Central memory CD8-positive, alpha-beta T cell (primary cell): ENCODE measurements around the gene TULP3.

Source experiments
- ATAC-seq: fragments of 150-1000 bp; cut with Tn5 transposase; replicated peaks from 2 replicates; pipeline ENCODE4 v1.10.0; 2022; ENCODE audit warnings: mild to moderate bottlenecking, moderate FRiP score, moderate number of reproducible peaks; ENCODE audit not compliant: poor library complexity, severe bottlenecking; ENCODE audit errors: extremely low read depth
- DNase-seq, 2 donors: peaks; one replicate each; pipeline ENCODE4 v3.0.0; 2021; ENCODE audit warnings: low spot score in 2 of 2
- H3K27ac Mint-ChIP-seq: one replicate; pipeline ENCODE4 v1.8.0; 2022; ENCODE audit warnings: low read depth, mild to moderate bottlenecking, moderate library complexity, mixed read lengths
- H3K27me3 Mint-ChIP-seq: one replicate; pipeline ENCODE4 v1.8.0; 2022; ENCODE audit warnings: mixed read lengths
- H3K36me3 Mint-ChIP-seq: one replicate; pipeline ENCODE4 v1.8.0; 2022; ENCODE audit warnings: mild to moderate bottlenecking, moderate library complexity, mixed read lengths; ENCODE audit not compliant: insufficient read depth
- H3K4me1 Mint-ChIP-seq: one replicate; pipeline ENCODE4 v1.8.0; 2022; ENCODE audit warnings: mixed read lengths
- H3K4me3 Mint-ChIP-seq: one replicate; pipeline ENCODE4 v1.8.0; 2022; ENCODE audit warnings: mild to moderate bottlenecking, moderate library complexity, mixed read lengths
- H3K9me3 Mint-ChIP-seq: one replicate; pipeline ENCODE4 v1.8.0; 2022; ENCODE audit warnings: mixed read lengths

Gene TULP3

GRCh38 chr12:2890388-2891239 lies at the start of gene TULP3:
TULP3 (plus strand) TSS chr12:2890891; CDS start chr12:2890948, 57 bp downstream.
- ATAC-seq (peak; percentile 98), DNase-seq (peak; percentile 97 to 98)
- Mint-ChIP-seq H3K27ac (peak within 1 kb of the TSS; percentile 93), H3K4me1 (peaks cover 31% of the 10 kb centered on the region), H3K36me3 (peaks cover 32% of the 10 kb centered on the region), H3K9me3 (no peaks in the 10 kb centered on the region), H3K27me3 (no peaks in the 10 kb centered on the region), H3K4me3 (peak within 1 kb of the TSS; percentile 86)

- peaks cover 5% of the 10 kb centered on the region for H3K4me1 Mint-ChIP-seq
- no peak for ATAC-seq
- no peaks in the 10 kb centered on the region for H3K27me3 Mint-ChIP-seq
- H3K9me3 Mint-ChIP-seq: no peaks in the 10 kb centered on the region
- DNase-seq: no peak
- no peak overlapping the region for H3K27ac Mint-ChIP-seq
- H3K36me3 Mint-ChIP-seq: peaks cover 29% of the 10 kb centered on the region
- no peak overlapping the region for H3K4me3 Mint-ChIP-seq
Observed at GRCh38 chr12:2841056-2841650, 49.5 kb upstream of the TULP3 start.

GRCh38 chr12:2842948-2843347 lies 47.7 kb upstream of the TULP3 start:
- peaks cover 5% of the 10 kb centered on the region for H3K4me1 Mint-ChIP-seq
- H3K27me3 Mint-ChIP-seq: no peaks in the 10 kb centered on the region
- no peak overlapping the region for H3K27ac Mint-ChIP-seq
- no peak overlapping the region for H3K4me3 Mint-ChIP-seq
- peaks cover 19% of the 10 kb centered on the region for H3K36me3 Mint-ChIP-seq
- no peaks in the 10 kb centered on the region for H3K9me3 Mint-ChIP-seq
- no peak for DNase-seq
- ATAC-seq: no peak

- no peak for ATAC-seq
- Mint-ChIP-seq H3K4me1 (peaks cover 5% of the 10 kb centered on the region), H3K9me3 (no peaks in the 10 kb centered on the region), H3K27ac (no peak overlapping the region), H3K36me3 (peaks cover 14% of the 10 kb centered on the region), H3K27me3 (no peaks in the 10 kb centered on the region), H3K4me3 (no peak overlapping the region)
- DNase-seq: no peak
Observed at GRCh38 chr12:2844786-2845185, 45.9 kb upstream of the TULP3 start.

GRCh38 chr12:2845280-2845679 lies 45.4 kb upstream of the TULP3 start:
- H3K4me1 Mint-ChIP-seq: peaks cover 5% of the 10 kb centered on the region
- no peak overlapping the region for H3K27ac Mint-ChIP-seq
- DNase-seq: no peak
- H3K36me3 Mint-ChIP-seq: peaks cover 12% of the 10 kb centered on the region
- H3K4me3 Mint-ChIP-seq: no peak overlapping the region
- H3K27me3 Mint-ChIP-seq: no peaks in the 10 kb centered on the region
- no peaks in the 10 kb centered on the region for H3K9me3 Mint-ChIP-seq
- ATAC-seq: no peak

- Mint-ChIP-seq H3K4me3 (no peak overlapping the region), H3K4me1 (no peaks in the 10 kb centered on the region), H3K9me3 (no peaks in the 10 kb centered on the region), H3K36me3 (peaks cover 10% of the 10 kb centered on the region), H3K27me3 (no peaks in the 10 kb centered on the region), H3K27ac (no peak overlapping the region)
- DNase-seq: no peak
- no peak for ATAC-seq
Observed at GRCh38 chr12:2851931-2852330, 38.8 kb upstream of the TULP3 start.

GRCh38 chr12:2853626-2854025 lies 37.1 kb upstream of the TULP3 start:
- peak in 1 of 2 donors; percentile 27 for DNase-seq
- no peaks in the 10 kb centered on the region for H3K4me1 Mint-ChIP-seq
- H3K4me3 Mint-ChIP-seq: no peak overlapping the region

DNA sequence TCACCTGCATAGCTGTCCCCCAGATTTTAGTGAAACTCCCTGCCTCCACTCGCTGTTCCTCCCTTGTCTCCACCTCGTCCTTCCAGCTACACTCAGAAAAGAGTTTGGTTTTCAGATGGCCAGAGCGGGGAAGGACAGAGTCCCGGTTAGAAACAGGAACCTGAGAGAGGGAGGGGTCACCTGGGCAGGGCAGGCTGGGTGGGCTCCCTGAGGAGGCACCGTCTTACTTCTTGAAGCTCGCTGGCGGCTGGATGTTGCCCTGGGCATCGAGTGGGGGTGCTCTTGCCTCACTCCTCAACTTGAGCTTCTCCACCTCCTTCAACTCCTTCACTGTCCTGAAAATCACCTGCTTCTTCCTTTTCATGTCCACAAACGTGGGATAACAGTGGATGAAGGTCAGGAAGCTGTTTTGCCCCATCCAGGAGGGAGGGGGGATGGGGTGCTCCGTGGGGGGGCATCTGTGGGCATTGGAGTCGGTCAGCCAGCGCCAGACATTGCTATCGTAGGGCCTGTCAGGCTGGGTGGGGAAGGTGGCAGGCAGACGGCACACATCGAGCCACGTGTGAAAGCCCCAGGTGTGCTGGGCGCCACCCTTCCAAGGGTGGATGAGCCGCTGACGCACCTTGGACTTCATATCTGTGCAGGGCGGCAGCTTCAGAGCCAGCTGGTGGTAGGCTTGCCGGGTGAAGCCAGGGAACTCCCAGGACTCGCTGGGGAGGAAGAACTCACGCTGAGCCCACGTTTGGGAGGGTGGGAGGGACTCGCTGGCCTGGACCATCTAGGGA lies 35.8 kb upstream of the TULP3 start:
- H3K27me3 Mint-ChIP-seq: no peaks in the 10 kb centered on the region
- DNase-seq (no peak), ATAC-seq (no peak)
- no peaks in the 10 kb centered on the region for H3K4me1 Mint-ChIP-seq
- H3K36me3 Mint-ChIP-seq: peaks cover 8% of the 10 kb centered on the region
- H3K4me3 Mint-ChIP-seq: no peak overlapping the region
- H3K9me3 Mint-ChIP-seq: no peaks in the 10 kb centered on the region
- H3K27ac Mint-ChIP-seq: no peak overlapping the region

More at GRCh38 chr12:2853626-2854025, 37.1 kb upstream of the TULP3 start:
- ATAC-seq: no peak
- H3K36me3 Mint-ChIP-seq: peaks cover 8% of the 10 kb centered on the region
- H3K27me3 Mint-ChIP-seq: no peaks in the 10 kb centered on the region
- no peaks in the 10 kb centered on the region for H3K9me3 Mint-ChIP-seq
- H3K27ac Mint-ChIP-seq: no peak overlapping the region

DNA sequence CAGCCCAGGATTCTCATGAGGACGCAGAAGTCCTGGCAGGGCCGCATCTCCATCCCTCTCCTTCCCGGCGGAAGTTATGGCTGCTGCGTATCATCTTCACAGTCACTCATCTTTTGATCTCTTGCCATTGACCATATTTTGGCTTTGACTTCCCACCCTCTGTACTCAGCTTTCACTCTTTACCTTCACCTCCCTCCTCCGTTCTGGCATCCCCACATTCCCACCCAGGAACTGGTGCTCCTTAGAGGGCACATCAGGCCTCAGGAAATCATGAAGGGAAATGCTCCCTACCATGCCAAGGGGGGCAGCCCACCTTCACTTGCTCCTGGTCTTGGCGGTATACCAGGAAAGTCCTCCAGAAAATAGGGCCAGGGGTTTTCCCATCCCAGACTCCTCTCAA lies 35.1 kb upstream of the TULP3 start:
- Mint-ChIP-seq H3K4me3 (no peak overlapping the region), H3K27me3 (no peaks in the 10 kb centered on the region), H3K9me3 (no peaks in the 10 kb centered on the region), H3K27ac (no peak overlapping the region), H3K4me1 (no peaks in the 10 kb centered on the region), H3K36me3 (peaks cover 8% of the 10 kb centered on the region)
- no peak for DNase-seq
- ATAC-seq: no peak

- H3K27ac Mint-ChIP-seq: no peak overlapping the region
- peaks cover 8% of the 10 kb centered on the region for H3K36me3 Mint-ChIP-seq
- no peak for ATAC-seq
- H3K4me1 Mint-ChIP-seq: no peaks in the 10 kb centered on the region
- H3K27me3 Mint-ChIP-seq: no peaks in the 10 kb centered on the region
- no peak overlapping the region for H3K4me3 Mint-ChIP-seq
- DNase-seq: no peak
- no peaks in the 10 kb centered on the region for H3K9me3 Mint-ChIP-seq
Observed at GRCh38 chr12:2856051-2856450, 34.6 kb upstream of the TULP3 start.

GRCh38 chr12:2857021-2857431 lies 33.7 kb upstream of the TULP3 start, which contains the start of gene TEX52:
TEX52 (minus strand) TSS chr12:2857039; CDS start chr12:2857026, 13 bp downstream.
- Mint-ChIP-seq H3K4me1 (no peaks in the 10 kb centered on the region), H3K4me3 (no peak within 1 kb of the TSS), H3K36me3 (peaks cover 5% of the 10 kb centered on the region), H3K27ac (no peak within 1 kb of the TSS), H3K27me3 (no peaks in the 10 kb centered on the region), H3K9me3 (no peaks in the 10 kb centered on the region)
- DNase-seq (no peak), ATAC-seq (no peak)

- H3K4me1 Mint-ChIP-seq: no peaks in the 10 kb centered on the region
- no peaks in the 10 kb centered on the region for H3K9me3 Mint-ChIP-seq
- no peaks in the 10 kb centered on the region for H3K27me3 Mint-ChIP-seq
- DNase-seq (no peak), ATAC-seq (no peak)
- no peak overlapping the region for H3K27ac Mint-ChIP-seq
- H3K4me3 Mint-ChIP-seq: no peak overlapping the region
- peaks cover 7% of the 10 kb centered on the region for H3K36me3 Mint-ChIP-seq
Observed at GRCh38 chr12:2857576-2857975, 33.1 kb upstream of the TULP3 start.
